Activated CD8-positive, alpha-beta memory T cell treated with anti-CD3 and anti-CD28 coated beads for 1 hour (primary cell): ENCODE data around the gene SEMA5A.
"Not testable (repeated sequence)": the region's sequence is repeated elsewhere in the genome, so short reads cannot be mapped to it uniquely, and the experiment has no call there.

ENCODE experiments used
- DNase-seq, 2 donors: peaks; one replicate each; pipeline ENCODE4 v3.0.0-alpha.2; 2020; ENCODE audit warnings: low read depth in 1 of 2; ENCODE audit errors: extremely low read depth in 1 of 2

SEMA5A gene

DNA sequence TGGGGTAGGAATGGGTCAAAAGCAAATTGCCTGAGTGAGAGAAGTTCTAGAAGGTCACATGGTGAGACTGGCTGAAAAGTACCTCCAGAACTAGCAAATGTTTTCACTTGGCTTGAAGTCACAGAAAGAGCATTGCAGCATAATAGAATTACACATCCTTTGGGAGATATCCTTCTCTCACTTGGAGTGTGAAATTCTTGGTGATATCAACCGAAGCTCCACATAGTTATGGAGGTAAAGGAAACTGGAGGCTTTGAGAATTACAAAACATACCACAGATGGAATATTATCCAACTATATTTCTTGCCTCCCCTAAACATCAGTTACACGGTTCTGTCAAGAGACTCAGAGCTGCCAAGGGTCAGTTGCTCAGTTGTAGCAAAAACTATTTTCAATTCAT is 182.4 kb downstream of the SEMA5A start:
- no peak for DNase-seq

GRCh38 chr5:9363026-9363425 is 182.8 kb downstream of the SEMA5A start:
- no peak for DNase-seq

GRCh38 chr5:9362600-9362999 is 183.3 kb downstream of the SEMA5A start:
- no peak for DNase-seq

DNA sequence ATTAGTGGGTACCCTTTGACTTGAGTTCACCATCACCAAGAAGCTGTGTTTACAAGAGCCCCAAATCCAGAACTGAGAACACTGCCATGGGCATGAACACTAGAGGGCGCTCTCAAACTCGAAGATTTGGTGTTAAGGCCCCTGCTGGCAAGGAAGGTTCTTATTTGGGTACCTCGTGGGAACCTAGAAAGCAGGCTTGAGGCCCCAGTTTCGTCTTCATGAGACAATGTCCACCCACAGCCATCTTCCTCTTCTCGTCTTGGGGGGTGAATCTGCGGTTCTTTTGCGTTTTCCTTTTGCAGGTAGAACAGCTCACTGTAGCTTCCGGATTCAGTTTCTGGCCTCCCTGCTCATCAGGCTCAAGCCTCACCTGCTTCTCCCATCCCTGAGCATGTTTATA is 184.0 kb downstream of the SEMA5A start:
- DNase-seq: no peak

DNA sequence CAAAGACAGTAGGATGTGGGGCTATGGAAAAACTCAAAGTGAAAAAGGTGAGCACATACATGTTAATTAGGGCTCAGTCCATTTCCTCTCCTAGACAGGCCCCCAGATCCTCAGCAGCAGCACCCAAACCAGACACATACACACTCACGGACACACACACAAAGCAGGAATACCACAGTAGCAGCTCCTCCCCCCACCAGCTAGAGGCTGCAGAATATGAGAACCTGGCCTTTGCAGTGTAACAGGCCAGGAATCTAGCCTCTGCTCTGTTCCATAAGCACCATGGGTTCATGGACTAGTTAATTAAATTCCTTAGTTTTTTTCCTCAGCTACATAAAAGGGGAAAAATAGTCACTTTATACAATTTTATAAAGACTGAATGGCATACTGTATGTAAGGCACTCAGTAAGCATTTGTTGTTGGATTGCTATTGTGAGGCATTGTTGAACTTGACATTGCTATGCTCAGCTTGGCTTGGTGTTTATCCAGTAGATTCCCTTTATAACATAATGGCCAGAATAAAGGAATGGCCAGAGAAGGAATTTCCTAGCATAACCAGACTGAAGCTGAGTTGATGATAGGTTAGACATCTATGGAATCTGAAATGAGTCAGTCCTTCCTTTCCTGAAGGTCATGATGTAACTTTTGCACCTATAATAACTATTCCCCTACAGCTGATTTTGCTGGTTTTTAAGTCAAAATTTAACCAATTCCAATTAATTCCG is 186.8 kb downstream of the SEMA5A start:
- DNase-seq: no peak

DNA sequence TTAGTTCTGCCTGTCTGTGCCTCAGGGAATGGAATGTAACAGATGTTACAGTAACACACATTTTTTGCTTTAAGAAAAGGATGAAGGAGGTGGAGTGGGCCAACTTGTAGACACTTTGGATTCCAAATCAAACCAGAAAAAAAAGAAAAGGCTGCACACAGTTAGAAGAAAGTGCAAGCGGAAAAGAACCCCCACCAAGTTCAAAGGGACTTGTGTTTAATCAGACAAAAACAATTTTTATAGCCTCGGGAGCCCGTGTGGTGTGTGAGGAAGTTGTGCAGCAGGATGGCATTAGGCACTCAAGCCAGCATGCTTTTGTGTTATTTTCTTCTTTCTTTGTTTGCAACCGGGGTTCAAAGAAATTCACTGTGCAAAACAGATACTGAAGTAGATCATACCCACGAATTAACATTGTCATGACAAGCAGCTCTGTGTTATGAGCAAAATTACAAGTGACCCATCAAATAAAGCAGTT is 189.5 kb downstream of the SEMA5A start:
- no peak for DNase-seq

- no peak for DNase-seq
These were observed 191.4 kb downstream of the SEMA5A start for GRCh38 chr5:9354336-9355081.

DNA sequence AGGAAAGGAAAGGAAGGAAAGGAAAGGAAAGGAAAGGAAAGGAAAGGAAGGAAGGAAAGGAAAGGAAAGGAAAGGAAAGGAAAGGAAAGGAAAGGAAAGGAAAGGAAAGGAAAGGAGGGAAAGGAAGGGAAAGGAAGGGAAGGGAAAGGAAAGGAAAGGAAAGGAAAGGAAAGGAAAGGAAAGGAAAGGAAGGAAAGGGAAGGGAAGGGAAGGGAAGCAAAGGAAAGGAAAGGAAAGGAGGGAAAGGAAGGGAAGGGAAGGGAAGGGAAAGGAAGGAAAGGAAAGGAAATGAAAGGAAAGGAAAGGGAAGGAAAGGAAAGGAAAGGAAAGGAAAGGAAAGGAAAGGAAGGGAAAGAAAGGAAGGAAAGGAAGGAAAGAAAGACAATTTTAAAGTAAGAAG is 192.8 kb downstream of the SEMA5A start:
- not testable (repeated sequence) for DNase-seq

GRCh38 chr5:9351546-9351945 is 194.3 kb downstream of the SEMA5A start:
- DNase-seq: no peak

DNA sequence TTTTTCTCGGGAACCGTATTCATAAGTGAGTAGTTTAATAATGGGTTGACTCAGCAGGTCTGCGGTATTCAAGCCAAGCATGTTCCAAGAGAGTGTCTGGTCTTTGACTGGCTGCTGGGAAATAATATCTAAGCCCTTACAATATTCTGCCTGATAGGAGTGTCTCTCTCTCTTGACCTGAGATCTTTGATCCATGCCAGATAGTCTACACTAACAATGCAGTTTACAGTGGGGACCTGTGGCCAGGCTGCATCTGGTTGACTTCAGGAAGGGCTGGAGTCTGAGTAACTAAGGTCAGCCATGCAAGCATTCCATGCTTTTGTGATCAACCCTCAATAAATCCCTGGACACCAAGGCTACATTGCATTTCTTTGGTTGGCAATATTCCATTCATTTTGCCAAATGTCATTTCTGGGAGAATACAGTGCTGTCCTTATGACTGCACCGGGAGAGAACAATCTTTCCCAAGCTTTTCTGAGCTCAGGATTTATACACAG is 195.5 kb downstream of the SEMA5A start:
- no peak for DNase-seq

DNA sequence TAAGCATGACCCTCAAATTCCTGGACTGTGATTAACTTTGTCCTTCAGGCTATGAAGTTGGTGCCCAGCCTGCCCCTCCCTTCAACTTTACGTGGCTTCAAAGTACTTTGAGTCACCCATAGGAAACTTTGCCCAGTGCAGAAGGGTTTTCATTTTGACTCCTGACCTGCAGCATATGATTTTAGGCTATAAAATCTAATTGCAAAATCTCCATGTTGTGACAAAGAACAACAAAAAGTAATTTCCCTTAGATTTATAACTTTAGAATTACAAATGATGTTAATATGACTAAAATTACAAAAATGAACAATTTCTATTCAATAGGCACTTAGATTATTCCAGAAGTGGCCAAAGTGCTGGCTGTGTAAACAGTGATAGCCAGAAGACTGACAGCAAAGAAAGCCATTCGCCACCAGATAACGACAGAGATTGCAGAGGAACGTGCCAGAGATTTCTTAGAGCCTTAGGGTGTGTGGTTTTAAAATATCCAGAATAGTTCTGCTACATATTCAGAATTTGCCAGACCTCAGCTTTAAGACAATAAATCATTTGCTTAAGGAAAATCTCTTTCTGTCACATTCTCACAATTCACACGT is 197.4 kb downstream of the SEMA5A start:
- DNase-seq: no peak

- DNase-seq: no peak
These were observed 198.2 kb downstream of the SEMA5A start for GRCh38 chr5:9347541-9348295.

DNA sequence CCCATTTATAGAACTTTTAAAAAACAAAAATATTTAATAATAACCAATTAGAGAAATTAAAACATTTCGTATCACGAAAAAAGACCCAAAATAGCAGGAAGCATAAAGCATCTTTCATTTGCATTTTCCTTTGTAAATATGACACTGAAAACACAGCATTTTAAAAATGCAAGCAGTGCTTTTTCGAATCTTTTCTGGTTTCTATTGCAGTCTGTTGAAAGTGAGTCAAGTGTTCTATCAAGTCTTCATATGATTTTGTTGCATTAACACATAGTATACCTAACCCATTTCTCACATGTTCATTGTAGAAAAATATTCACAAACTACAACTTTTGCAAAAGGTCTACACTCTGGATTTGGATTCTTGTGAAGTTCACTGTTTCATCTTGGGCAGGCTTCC is 198.8 kb downstream of the SEMA5A start:
- DNase-seq: no peak

GRCh38 chr5:9344751-9345240 is 201.1 kb downstream of the SEMA5A start:
- no peak for DNase-seq

DNA sequence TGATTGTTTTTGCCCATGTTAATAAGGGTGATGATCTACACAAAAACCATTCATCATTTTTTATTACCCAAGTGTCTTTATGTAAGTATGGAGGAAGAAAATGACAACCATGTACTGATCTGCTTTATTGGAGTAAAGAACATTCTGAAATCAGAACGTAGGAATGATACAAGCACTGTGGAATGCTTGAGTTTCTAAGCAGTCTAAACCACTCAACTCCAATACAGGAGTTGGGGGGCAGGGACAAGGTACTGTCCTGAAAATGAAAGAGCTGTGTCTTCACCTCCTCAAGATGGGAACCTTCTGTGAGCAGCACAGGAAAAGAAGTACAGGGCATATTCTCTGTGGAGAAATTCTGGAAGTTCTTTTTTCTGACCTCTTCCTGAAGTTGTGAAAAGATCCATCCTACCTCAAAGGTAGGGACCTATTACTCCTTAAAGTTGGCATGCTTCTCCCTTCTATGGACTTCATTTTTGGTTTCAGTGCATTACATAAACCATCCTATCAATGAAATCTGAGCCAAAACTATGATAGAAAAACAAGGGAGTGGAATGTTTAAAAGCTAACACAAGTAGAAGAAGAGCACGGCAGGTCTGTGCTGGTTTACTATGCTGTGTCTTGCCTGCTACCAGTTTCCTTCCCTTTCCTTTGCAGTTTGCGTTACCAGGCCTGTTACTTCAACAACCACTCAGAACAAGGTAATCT is 202.6 kb downstream of the SEMA5A start:
- DNase-seq: no peak

GRCh38 chr5:9342161-9342787 is 203.6 kb downstream of the SEMA5A start:
- DNase-seq: no peak

- DNase-seq: no peak
These were observed 205.8 kb downstream of the SEMA5A start for GRCh38 chr5:9340085-9340484.

DNA sequence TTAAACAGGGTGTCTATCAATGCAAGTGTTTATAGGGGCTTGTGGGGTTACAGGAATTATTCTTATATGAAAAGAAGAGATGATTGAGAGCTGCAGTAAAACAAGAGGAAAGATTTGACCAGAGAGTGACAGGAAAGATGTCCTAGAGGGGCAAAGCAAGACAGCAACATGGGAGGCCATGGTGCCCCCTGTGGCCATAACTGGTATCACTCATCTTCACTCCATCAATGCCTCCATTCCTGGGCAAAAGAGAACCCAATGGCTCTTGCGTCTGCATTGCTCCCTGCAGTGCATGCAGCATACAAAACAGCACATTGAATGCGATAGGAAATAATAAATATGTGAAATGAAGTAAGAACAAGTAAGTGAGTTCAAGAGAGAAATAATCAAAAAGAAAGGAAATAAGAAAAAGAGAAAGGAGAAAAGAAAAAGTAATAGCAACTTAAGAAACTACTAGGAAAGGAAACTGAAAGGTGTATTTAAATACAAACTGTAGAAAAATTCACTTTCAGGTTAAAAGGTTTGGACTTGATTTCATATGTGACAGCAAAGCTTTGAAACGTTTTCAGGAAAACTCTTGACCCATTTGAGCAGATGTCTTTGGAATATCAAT is 206.6 kb downstream of the SEMA5A start:
- no peak for DNase-seq

- no peak for DNase-seq
These were observed 207.1 kb downstream of the SEMA5A start for GRCh38 chr5:9338796-9339195.
